ENCODE data around the gene BRD7.
A peak's percentile ranks its signal among the peaks of the same experiment; 100 is the strongest.

Gene BRD7

DNA sequence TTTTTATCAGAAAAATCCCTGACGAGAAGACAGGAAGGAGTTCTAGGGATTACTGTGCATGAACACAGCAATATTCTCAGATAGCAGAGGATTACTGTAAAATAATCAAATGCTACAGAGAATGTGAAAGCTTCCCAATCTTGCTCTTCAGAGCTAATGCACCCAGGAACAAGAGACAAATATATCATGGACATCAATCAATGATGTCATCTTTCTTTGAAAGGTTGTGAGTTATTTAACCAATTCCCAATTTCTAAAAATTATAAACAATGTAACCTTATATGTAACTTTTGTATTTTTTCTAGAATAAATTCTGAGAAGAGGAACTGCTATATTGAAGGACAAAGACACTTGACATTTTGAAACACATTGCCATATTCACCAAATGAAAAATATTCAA is 46.5 kb downstream of the BRD7 start:
- no peak for DNase-seq (ENCODE audit: low read depth in 3 of 3)

DNA sequence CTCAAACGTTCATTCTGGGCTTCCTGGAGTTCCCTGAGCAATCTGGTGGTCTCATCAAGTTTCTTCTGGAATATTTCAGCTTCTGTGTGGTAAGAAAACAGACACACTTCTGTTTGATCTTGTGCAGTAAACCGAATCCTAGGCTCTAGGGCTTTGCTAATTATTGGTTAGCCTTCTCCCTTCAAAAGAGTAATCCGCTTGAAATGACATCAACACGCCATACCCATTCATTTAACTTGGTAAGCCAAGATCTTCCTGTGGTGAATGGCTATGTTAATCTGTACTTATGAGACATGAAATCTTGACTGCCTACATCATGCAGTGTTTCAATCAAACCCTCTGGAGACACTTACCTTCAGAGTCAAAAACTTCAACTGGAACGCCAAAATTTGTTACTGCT is 48.5 kb downstream of the BRD7 start:
- no peak for DNase-seq (ENCODE audit: low read depth in 3 of 3)

DNA sequence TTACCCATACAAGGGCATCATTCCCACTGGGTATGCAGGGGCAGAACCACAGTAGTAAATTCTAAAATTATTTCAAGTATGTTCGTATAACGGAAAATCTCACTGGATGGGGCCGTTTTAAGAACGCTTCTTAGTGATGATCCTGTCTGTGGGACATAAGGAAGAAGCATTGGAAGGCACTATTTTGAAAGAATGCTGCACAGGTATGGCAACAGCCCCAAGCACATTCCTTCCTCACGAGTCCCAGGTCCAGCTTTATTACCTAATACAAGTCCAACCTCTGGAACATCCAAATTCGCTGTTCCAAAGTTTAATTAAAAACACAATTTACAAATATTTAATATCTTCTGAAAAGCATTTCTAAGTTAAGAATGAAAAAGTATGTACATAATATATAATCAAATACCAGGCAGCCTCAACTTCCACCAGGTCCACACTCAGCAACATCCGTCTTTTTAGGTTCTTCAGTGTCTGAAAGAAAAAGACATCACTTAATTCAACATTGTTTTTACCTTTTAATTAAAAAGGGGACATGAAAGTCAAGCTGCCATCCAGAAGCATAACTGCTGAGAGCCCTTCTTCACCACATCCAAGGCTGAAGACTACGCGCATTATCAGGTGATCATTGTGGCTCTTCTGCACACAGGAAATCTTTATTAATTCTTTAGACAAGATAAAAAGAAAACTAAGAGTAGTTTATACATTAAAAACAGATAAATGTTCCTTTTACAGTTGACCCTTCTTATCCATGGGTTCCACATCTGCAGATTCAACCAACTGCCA is 49.8 kb downstream of the BRD7 start:
- no peak for DNase-seq (ENCODE audit: low read depth in 3 of 3)

DNA sequence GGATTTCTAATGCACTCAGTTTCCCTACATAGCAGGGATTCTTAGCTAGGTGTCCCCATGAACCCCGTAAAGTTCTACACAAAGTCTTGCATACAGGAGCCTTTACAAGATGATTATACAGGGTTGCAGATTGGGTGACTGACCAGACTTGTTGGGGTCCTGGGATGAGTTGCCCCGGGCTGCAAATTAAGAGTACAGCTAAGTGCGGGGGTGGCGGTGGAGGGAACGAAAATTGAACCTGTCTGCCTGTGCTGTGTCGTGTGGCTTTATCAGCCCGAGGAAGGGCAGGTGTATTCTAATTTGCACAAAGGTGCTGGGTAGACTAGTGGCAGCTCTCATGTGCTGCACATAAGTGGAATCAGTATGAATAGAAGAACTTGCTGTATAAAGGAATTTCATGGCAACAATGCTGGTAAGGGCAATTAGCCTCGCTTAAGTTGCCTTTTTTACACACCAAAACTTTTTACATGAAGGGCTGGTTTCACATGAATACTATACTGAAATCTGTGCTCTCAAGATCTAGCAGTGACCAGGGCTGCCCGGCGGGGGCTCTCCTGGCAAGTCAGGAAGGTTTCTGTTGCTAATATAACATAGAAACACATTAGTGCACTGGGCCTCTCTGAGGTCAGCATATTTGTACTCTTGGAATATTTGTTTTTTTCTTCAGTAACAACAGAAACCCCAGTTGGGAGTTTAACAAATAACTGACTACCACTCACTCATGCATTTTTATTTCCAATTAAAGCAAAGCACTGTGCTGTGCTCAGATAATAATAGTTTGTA is 51.7 kb downstream of the BRD7 start:
- DNase-seq (ENCODE audit: low read depth in 3 of 3) = no peak

DNA sequence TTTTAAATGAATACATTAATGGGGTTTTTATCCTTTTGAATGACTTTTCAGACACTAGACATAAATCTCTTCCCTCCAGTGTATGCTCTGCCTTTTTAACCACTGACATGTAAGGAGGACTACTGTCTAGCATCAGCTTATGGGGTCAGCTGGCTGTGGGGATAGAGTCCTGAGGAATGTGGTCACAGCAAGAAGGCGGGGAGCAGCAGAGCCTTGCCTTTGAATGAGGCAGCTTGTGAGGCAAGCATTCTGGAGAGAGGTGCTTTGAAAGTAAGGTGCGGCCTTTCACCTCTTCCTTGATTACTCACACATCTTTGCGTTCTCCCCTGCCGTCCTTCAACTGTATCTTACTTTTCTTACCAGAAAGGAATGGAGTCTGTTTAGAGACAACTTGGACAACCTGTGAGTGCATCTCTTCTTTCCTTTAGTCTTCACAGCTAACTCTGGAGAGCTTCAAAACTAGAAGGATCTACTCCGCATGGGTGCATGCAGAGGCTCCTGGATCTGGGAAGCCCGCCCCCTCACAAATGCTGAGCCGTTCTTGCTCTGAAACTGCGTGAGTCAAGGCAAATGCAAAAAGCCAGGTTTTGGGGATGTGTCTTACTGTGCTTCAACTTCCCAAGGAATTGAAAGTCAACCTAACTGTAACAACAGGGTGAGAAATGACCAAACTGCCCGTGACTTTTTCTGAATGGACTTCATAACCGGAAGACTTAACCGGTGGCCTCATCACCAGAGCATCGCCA is 52.5 kb downstream of the BRD7 start:
- DNase-seq (ENCODE audit: low read depth in 3 of 3) = no peak

DNA sequence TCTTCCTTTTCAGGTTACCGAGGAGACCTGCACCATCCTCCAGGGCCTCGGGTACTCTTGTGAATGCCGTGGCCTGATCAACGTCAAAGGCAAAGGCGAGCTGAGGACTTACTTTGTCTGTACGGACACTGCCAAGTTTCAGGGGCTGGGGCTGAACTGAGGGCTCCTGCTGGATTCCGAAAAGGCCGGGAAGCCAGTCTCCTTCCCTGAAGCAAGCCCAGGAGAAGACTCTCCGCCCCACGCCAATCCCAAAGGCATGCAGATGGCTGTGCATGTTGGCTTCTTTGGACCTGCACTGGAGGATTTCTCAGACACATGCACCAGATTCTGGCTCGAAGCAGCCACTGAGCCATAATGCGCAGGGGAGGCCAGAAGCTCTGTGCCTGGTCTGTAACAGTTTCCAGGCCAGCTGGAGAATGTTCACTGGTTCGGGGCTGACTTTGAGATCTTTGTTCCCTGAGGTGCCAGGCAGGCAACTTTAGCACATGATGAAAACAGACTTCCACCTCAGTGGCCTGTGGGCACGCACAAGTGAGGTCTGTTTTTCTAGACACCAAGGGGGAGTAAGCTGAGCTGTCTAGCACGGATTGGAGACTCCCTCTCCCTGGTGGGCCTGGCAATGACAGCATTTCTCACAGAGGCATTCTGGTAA is 53.3 kb downstream of the BRD7 start:
- DNase-seq (ENCODE audit: low read depth in 3 of 3) = no peak

DNA sequence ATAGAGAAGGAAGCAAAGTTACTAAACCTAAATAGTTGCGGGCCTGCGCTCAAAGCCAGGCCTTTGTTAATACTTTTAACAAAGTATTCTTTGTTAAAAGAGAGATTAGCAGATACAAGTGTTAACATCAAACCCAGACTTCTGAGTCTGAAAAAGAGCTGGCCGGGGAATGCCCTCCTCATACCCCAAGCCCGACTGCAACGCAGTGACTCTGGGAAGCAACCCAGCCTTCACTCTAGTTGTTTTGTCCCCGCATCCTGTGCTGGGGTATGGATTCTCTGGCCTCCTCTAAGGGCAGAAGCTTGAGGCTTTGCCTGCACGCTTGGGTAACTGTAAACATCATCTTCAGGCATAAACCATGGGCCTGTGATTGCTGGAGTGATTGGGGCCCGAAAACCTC is 54.1 kb downstream of the BRD7 start:
- DNase-seq (ENCODE audit: low read depth in 3 of 3) = no peak

DNA sequence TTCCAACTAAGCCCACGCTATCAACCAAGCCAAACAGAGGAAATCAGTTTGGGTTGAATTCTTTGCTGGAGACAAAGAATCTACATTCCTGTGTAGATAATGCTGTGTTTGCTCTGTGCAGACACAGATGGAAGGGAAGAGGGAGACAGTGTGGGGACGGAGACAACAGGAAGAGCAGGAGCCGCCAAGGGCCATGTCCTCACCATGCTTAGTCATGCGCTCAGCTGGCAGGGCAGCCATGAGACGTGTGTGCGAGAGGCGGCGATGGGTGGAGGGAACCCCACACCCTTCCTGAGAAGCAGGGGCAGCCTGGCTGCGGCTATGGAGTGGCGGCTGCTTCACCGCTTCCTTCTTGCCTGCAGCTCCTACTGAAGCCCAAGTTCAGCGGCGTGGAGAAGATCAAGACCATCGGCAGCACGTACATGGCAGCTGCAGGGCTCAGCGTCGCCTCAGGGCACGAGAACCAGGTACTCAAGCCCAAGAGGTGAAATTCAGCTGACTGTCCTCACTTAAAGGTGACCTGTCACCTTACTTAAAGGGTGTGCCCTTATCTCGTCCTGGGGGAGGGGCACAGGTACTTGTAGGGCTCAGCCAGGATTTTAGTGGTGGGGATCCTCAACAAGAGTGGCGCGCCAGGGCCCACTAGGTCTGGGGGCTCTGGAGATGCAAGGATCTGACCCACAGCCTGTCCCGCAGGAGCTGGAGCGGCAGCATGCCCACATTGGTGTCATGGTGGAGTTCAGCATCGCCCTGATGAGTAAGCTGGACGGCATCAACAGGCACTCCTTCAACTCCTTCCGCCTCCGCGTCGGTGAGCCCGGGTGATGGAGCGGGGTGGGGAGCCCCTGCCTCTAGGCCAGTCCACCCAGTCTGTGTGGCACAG is 55.0 kb downstream of the BRD7 start:
- peak in 1 of 3 donors; percentile 19 for DNase-seq (ENCODE audit: low read depth in 3 of 3)

DNA sequence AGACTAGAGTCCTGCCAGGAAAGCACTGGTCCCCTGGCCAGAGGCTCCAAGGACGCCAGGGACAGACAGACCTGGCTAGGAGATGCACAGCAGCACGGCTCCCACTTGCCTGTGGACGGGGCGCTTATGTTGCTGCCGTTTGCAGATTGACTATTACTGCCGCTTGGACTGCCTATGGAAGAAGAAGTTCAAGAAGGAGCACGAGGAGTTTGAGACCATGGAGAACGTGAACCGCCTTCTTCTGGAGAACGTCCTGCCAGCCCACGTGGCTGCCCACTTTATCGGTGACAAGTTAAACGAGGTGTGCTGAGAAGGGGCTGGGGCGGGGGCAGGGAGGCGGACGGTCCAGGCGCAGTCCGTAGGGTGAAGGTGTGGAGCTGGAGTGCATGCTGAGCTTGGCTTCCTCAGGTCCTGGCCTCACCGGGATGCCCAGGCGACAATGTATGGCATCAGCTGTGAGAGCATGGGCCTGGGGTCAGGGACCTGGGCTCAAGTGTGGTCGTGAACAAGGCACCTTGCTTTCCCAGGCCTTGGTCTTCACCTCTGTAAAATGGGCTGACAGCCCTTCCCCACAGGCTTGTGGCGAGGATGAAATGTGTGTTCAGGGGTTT is 56.8 kb downstream of the BRD7 start:
- no peak for DNase-seq (ENCODE audit: low read depth in 3 of 3)

DNA sequence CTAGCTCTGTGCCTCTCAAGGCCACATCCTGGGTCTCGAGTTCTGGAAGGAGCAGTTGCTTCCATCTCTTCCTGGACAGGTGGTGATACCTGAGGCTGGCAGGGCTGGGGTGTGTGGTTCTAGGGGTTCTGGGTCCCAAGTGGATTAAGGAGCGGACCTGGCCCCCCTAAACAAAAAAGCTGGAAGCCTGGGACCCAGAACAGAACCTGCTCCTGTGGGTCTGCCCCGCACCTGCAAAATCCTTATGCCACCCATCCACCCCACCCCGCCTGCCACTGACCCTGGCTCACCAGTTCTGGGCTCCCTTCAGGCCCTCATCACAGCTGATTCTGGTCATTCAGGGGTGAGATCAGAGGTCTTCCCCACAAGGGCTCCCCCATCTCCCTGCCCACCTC is 57.7 kb downstream of the BRD7 start:
- DNase-seq (ENCODE audit: low read depth in 3 of 3) = no peak

DNA sequence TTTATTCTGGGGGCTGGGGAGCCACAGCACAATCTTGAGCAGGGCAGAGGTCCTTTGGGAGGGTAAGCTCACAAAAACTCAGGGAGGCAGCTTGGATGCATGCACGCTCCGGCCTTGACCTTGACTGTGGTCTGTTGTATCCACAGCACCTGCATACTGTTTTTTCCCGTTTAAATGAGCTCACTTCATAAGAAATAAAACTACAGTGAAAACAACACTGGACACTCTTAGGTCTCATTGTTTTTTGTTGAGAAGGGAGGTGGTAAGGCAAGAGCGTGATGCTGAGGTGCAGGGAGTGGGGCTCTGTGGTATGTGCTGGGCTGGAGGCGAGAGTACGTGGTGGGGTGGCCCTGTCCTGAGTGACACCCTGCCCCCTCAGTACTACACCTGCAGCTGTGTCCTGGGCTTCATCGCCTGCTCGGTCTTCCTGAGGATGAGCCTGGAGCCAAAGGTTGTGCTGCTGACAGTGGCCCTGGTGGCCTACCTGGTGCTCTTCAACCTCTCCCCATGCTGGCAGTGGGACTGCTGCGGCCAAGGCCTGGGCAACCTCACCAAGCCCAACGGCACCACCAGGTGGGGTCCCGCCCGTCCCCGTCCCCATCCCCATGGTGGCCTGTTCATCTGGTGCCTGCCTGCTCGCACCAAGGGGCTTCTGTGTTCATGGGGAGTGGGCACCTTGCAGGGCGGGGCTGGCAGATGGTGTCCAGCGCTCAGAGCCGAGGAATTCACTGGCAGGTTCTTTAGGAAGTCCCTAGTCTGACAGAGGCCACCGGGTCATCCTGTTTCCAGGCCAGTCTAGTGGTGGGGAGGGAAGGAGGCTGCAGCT is 58.3 kb downstream of the BRD7 start:
- no peak for DNase-seq (ENCODE audit: low read depth in 3 of 3)

DNA sequence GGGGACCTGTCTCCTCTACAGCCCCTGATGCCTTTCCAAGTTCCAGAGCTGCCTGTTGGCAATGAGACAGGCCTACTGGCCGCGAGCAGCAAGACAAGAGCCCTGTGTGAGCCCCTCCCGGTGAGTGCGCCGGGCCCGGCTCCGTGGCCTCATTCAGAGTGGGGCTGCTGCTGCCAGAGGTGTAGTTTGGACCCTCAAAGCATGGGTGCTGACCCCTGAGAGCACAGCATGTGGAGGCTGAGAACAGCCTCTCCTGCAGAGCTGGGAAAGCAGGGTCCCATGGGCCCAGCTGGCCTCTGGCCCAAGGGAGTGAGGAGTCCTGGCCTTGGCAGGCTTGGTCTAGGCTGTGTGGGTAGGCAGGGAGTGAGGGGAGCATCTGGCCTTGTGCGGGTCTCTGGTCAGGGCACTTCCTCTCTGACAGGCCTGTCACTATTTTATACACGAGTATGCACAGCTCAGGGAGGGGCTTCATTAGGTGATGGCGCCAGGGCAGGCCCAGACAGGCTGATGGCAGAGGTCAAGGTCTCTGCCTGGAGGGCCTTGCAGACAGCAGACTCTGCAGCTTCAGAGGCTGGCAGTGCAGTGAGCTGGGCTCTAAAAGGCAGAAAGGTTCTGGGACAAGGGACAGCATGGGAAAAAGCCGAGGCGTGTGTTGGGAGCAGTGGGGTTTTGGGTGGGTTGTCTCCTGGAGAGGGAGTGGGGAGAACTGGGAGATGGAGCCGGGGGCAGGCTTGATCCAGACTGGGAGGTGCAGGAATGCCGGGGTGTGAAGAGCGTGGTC is 59.1 kb downstream of the BRD7 start:
- no peak for DNase-seq (ENCODE audit: low read depth in 3 of 3)

DNA sequence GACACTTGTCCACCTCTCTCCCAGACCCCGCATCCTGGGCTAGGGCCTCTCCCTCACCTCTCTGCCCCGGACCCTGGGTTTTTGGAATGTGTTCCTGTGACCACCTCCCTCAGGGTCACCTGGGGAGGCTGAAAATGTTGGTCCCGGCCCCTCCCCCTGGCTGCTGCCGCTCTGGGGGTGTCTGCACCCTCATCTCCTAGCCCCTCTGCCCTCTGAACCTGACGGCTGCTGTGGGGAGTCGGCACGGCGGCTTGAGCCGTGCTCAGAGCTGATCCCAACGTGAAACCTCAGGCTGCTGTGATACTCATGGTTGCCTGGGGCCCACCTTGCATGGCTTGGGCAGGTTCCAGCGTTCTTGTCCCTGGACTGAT is 59.6 kb downstream of the BRD7 start:
- no peak for DNase-seq (ENCODE audit: low read depth in 3 of 3)

DNA sequence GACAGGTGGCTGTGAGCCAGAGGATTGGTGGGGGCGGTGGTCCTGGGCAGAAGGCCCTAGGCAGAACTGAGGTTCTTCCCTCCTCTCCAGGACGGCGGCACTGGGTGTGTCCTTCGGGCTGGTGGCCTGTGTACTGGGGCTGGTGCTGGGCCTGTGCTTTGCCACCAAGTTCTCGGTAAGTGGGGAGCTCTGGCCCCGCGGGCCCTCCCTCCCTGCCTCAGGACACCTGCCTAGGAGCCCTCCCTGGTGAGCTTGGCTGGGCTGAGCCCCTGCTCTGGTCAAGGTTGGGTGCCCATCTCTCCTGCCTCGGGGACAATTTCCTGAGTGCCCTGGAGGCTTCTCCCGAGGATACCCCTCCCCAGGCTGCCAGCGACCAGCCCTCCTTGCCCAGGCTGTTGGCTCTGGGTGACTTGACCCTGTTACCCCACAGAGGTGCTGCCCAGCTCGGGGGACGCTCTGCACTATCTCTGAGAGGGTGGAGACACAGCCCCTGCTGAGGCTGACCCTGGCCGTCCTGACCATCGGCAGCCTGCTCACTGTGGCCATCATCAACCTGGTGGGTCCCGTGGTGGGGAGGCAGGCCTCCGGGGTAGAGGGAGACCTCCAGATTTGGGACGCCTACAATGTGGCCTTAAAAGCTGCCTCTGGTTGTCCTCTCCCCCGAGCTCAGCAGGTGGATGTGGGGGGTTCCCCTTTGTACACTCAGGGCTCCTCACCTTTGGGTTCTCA is 60.4 kb downstream of the BRD7 start:
- no peak for DNase-seq (ENCODE audit: low read depth in 3 of 3)

DNA sequence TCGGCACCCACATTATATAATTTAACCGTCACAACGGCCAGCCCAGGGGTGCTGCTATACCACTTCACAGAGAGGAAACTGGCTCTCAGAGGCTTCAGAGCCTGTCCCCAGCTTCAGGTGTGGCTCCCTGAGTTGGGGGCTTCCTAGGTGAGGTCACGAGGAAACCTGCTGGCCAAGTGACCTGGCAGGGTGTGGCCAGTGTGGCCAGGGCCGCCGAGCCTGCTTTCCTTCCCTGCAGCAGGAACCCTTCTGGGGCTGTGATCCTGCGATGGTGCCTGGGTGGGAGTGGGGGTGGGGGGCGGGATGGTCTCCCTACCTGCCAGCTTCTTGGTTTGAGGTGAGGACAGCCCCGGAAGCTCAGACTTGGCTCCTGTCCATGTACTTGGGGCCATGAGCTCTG is 62.5 kb downstream of the BRD7 start:
- no peak for DNase-seq (ENCODE audit: low read depth in 3 of 3)

DNA sequence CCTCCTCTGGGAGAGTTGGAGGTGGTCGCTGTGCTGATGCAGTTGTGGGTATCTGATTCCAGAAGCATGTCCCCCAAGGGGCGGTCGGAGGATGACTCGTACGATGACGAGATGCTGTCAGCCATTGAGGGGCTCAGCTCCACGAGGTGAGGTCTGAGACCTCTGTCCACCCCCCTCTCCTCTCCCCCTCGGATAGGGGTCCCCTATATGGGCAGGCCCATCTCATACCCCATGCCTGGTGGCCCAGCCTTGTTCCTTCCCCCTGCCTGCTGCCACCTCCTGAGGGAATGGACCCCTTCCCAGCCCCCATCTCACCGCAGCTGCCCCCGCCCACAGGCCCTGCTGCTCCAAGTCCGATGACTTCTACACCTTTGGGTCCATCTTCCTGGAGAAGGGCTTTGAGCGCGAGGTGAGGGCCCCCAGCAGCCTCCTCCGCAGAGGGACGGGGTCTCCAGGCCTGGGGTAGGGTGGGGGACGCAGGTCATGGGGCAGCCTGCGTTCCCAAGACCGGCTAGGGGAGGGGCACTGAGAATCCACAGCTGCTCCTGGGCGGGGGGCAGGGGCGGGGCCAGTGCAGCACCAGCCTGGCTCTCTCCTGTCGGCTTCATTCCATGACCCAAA is 63.2 kb downstream of the BRD7 start:
- no peak for DNase-seq (ENCODE audit: low read depth in 3 of 3)

DNA sequence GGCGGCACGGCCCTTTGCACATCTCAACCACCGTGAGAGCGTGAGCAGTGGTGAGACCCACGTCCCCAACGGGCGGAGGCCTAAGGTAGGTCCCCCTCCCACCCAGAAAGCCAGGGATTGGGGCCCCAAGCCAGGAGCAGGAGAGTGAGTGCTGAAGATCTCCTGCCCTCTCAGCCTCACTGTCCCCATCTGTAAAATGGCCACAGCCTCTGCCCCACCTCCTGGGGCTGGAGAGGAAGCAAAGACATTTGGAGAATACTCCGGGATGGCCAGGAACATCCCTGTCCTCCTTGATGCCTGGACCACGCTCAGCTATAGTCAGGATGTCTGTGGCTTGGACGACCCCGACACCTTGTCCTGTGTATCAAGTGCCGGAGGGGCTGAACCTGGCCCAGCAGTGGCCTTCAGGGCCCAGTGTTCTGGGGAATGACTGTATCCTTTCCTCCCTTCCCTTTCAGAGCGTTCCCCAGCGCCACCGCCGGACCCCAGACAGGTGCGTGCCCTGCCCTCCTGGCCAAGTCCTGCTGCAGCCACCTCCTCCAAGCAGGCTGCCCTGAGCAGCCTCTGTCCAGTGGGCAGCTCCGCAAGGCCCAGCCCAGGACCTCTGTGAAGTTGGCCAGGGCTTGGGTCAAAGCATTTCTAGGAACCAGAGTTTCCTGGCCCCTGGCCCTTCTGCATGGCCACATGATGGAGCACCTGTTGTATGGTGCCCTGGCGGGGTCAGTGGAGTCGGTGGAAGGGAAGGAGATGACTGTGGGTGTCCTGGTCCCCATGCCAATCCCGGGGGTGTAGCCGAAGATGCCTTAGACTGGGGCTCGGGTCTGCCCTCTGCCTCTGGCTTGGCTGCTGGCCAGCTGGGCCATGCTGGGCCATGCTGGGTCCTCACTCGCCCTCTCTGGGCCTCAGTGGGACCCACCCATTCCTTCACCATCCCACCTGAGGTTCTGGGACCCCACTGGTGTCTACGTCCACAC is 64.0 kb downstream of the BRD7 start:
- DNase-seq (ENCODE audit: low read depth in 3 of 3) = no peak

Data from stimulated activated CD4-positive, alpha-beta T cell treated with anti-CD3 and anti-CD28 coated beads, TNF-alpha, amount 100 ng/mL, for 48 hours (primary cell).